Heart right ventricle (tissue), 16 donors: ENCODE data around the gene NDUFA8. TPM values are rescaled to one million over a fixed set of nuclear protein-coding genes. Genes with fewer than 3 reads are reported as not detected.

Experiments
- ATAC-seq, 8 donors: fragments of 200-7000 bp; cut with Tn5 transposase; one replicate each; pipeline ENCODE4 v1.9.1; 2020; ENCODE audit warnings: mild to moderate bottlenecking in 8 of 8, moderate library complexity in 8 of 8, moderate number of reproducible peaks in 1 of 8
- DNase-seq, 2 donors: peaks; one replicate each; pipeline ENCODE4 v3.0.0-alpha.2; 2020
- H3K27ac ChIP-seq, 10 donors: fragments of 200-600 bp; sonication (generic) in 2 of 10; one replicate each; pipeline versions ENCODE4 v1.5.0 to v1.8.0; 2020 to 2022; ENCODE audit warnings: mild to moderate bottlenecking in 3 of 10
- H3K27me3 ChIP-seq, 7 donors: fragments of 200-600 bp; one replicate each; pipeline ENCODE4 v1.8.0; 2021 to 2022; ENCODE audit warnings: mild to moderate bottlenecking in 2 of 7
- H3K36me3 ChIP-seq, 9 donors: fragments of 200-600 bp; sonication (generic) in 1 of 9; one replicate each; pipeline versions ENCODE4 v1.5.0 to v1.8.0; 2020 to 2022; ENCODE audit warnings: mild to moderate bottlenecking in 2 of 9
- H3K4me1 ChIP-seq, 9 donors: fragments of 200-600 bp; sonication (generic) in 1 of 9; one replicate each; pipeline versions ENCODE4 v1.5.0 to v1.8.0; 2020 to 2022; ENCODE audit warnings: mild to moderate bottlenecking in 4 of 9
- H3K4me3 ChIP-seq, 10 donors: fragments of 200-600 bp; sonication (generic) in 2 of 10; one replicate each; pipeline versions ENCODE4 v1.5.0 to v1.8.0; 2020 to 2022; ENCODE audit warnings: mild to moderate bottlenecking in 7 of 10, moderate library complexity in 2 of 10
- H3K9me3 ChIP-seq, 11 donors: fragments of 200-600 bp in 10 of 11; sonication (generic) in 2 of 11; one replicate each; pipeline versions ENCODE4 v1.5.0 to v1.8.0; 2013 to 2022; ENCODE audit warnings: mild to moderate bottlenecking in 2 of 11, control low read depth in 1 of 11, moderate library complexity in 1 of 11
- WGBS, 2 donors: extraction: QIAGEN DNeasy Blood & Tissue Kit; methylation state at CpG; one replicate each; pipeline ENCODE4 v1.1.7; 2013; ENCODE audit warnings: inconsistent platforms in 1 of 2; 5-methylcytosine and 5-hydroxymethylcytosine counted together
- intact Hi-C, 10 donors: fragments of 100-400 bp; cut with DNase I; formaldehyde crosslinking; loops; one replicate each; pipeline versions ENCODE4 v1.11.1 to v1.14.2; 2022
- polyA plus RNA-seq, 2 donors: library from polyadenylated mRNA; stranded (reverse); fragments of 200-250 nt; gene quantifications; one replicate each; pipeline ENCODE4 v1.2.3, GENCODE V29; 2013
- total RNA-seq, 10 donors: library from RNA; stranded (reverse); fragmentation: NEBNext Ultra II Directional in 3 of 10; extraction: Animal tissue kit (Norgen Biotek cat#: 25700) in 3 of 10; gene quantifications; one replicate each; pipeline versions ENCODE4 v1.2.1 to v1.2.4, GENCODE V29; 2021 to 2023
- TF ChIP-seq, protein P1 (sequence below), 9 donors: fragments of 200-600 bp; sonication (generic) in 2 of 9; IDR thresholded peaks; one replicate each; pipeline versions ENCODE4 v1.5.0 to v1.8.0; 2021 to 2022; ENCODE audit warnings: antibody characterized with exemption in 9 of 9, mild to moderate bottlenecking in 5 of 9, moderate library complexity in 1 of 9
- donor health status: Arrhythmogenic right ventricular cardiomyopathy.
- donor health status: ischemic (EF 13 %, LVEDD 7.1; RV severe dilation, severe dysfunction).
- donor health status: healthy with polysubstance abuse.
- donor health status: DM: no; HTN: yes; CAD: no.
- donor health status: DM: no; HTN: no; CAD: no.
- donor health status: ischemic (EF 25% LVEDD 6.9; RV normal size, moderate dysfunction).
- donor health status: ischemic (EF 25% LVEDD 5.7; RV mildly dilated, moderate dysfunction).
- donor health status: healthy.
- donor health status: DM: yes; HTN: yes; CAD: no.
- donor health status: Ischemic cardiomyopathy.
- donor health status: ischemic (EF 35%, LVEDD 5.7; RV mildly dilated, moderate dysfunction).
- donor health status: nonischemic (EF 11% LVEDD 7.7; RV severe dilation, severe dysfunction).
- donor health status: DM: yes; HTN: yes; CAD: no.
- donor health status: PGD.
- donor health status: ischemic (EF 29% LVEDD 5.4; RV normal size, mild dysfunction).
- donor health status: nonischemic (EF 23%, LVEDD 6.1; RV moderate dilation, normal function).

NDUFA8 gene
- total and polyA plus RNA-seq, 12 donors = 222 to 739 (median 313) TPM

DNA sequence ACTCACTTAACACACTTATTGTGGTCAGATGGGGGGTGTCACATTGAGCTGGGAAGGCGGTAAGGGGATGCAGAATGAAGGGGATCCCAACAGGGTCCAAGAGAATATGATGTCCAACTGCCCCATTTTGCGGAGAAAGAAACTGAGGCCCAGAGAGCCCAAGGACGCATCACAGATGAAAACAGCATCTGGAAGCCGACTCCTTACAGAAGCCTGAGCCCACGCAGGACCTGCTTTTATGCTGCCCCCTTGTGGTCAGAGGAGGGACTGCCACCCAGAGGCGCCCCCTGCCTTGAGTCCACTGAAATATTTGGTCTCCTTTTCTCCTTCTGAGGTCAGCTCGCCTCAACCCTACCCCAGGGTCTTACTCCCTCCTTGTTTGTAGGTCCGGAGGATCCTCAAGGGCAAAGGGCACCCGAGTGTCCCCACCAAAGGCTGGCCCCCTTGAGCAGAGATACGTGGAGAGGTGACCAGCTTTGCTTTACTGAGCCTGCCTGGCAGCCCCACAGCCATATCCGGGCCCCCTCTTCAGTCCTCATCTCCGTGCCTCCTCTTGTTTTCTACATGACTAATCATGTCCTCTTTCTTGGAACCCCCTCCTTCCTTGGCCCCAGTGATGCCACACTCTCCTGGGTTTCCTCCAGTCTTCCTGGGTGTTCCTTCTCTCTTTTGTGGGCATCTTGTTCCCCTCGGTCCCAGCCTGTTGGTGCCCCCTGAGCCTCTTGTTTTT, 36.5 kb downstream of the NDUFA8 start:
- DNase-seq = peak; percentile 65 to 71

DNA sequence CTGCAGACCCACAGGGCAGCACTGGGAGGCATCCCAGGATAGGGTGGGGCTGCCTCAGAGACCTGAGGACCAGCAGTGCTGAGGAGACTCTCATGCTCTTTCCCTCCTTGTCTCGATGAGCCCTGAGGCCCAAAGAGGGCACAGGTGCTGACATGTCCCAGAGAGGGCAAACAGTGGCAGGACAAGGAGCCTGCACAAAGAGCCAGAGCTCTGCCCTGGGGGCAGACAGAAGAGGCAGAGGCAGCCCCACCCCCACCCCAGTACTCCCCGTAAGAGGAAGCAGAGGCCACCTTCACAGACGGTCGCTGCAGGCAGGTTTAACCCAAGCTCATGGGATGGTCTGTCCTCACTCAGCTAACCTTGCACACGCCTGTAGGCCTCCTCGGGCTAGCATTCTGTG, 37.1 kb downstream of the NDUFA8 start:
- H3K4me3 ChIP-seq = no peak overlapping the region
- intact Hi-C loops = loop anchor here in 9 of 10 donors (2.0 to 10.0 kb wide), 6 partner anchors 22 to 692 kb away; partner anchors contain the start of genes MRRF (in 1 of the 9) and RBM18 (in 1 of the 9)
- H3K36me3 ChIP-seq = no peaks in the 10 kb centered on the region
- TF ChIP-seq, protein P1, sequence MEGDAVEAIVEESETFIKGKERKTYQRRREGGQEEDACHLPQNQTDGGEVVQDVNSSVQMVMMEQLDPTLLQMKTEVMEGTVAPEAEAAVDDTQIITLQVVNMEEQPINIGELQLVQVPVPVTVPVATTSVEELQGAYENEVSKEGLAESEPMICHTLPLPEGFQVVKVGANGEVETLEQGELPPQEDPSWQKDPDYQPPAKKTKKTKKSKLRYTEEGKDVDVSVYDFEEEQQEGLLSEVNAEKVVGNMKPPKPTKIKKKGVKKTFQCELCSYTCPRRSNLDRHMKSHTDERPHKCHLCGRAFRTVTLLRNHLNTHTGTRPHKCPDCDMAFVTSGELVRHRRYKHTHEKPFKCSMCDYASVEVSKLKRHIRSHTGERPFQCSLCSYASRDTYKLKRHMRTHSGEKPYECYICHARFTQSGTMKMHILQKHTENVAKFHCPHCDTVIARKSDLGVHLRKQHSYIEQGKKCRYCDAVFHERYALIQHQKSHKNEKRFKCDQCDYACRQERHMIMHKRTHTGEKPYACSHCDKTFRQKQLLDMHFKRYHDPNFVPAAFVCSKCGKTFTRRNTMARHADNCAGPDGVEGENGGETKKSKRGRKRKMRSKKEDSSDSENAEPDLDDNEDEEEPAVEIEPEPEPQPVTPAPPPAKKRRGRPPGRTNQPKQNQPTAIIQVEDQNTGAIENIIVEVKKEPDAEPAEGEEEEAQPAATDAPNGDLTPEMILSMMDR (IDR thresholded peaks at IDR 0.05) = no peak
- DNase-seq (no peak), ATAC-seq (no peak)
- WGBS, 2 donors = 54 to 59% methylated on average over 6 of the region's 6 CpGs
- H3K4me1 ChIP-seq = peaks cover 11 to 27% (median 19%) of the 10 kb centered on the region in 9 donors
- H3K27me3 ChIP-seq = peaks cover 0 to 29% (median 3%) of the 10 kb centered on the region in 7 donors
- no peaks in the 10 kb centered on the region for H3K9me3 ChIP-seq
- H3K27ac ChIP-seq = no peak overlapping the region

More for the DNA sequence above, 36.5 kb downstream of the NDUFA8 start:
- peaks cover 0 to 32% (median 3%) of the 10 kb centered on the region in 7 donors for H3K27me3 ChIP-seq
- H3K27ac ChIP-seq = no peak overlapping the region
- no peak overlapping the region for H3K4me3 ChIP-seq
- TF ChIP-seq, protein P1 (IDR thresholded peaks at IDR 0.05) = peak; percentile 91 to 99 (median 98)
- intact Hi-C loops = loop anchor here (1.0 to 10.0 kb wide), 8 partner anchors 22 to 692 kb away; partner anchors contain the start of genes MRRF (in 1 of the 10) and RBM18 (in 1 of the 10)
- peaks cover 11 to 33% (median 24%) of the 10 kb centered on the region in 9 donors for H3K4me1 ChIP-seq
- peak in 7 of 8 donors; percentile 20 to 54 (median 42) for ATAC-seq
- WGBS, 2 donors = 32 to 33% methylated on average over 13 of the region's 13 CpGs
- H3K9me3 ChIP-seq = no peaks in the 10 kb centered on the region
- H3K36me3 ChIP-seq = no peaks in the 10 kb centered on the region

DNA sequence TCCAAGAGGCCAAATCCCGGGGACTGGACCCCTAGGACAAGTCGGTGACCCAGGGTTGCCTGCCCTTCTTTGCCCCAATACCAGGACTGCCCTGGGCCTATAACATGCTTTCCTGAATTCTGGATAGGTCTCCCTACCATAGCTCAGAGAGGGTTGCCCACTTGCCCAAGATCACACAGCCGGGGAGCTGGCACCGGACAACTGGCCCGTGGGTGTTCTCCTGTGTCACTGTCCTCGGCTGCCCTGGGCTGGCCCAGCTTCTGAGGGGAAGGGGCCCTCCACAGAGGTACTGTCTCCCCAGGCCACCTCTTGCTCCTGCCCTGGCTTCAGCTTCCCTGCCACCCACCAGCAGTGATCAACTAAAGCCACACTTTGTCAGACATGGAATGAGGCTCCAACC, 37.6 kb downstream of the NDUFA8 start:
- intact Hi-C loops = loop anchor here in 9 of 10 donors (2.0 to 10.0 kb wide), 6 partner anchors 21 to 693 kb away; partner anchors contain the start of genes MRRF (in 1 of the 9) and RBM18 (in 1 of the 9)
- no peak overlapping the region for H3K27ac ChIP-seq
- 90 to 94% methylated on average over 6 of the region's 6 CpGs for WGBS, 2 donors
- TF ChIP-seq, protein P1 (IDR thresholded peaks at IDR 0.05) = no peak
- no peak for ATAC-seq
- no peaks in the 10 kb centered on the region for H3K36me3 ChIP-seq
- H3K4me3 ChIP-seq = no peak overlapping the region
- peaks cover 0 to 24% (median 3%) of the 10 kb centered on the region in 7 donors for H3K27me3 ChIP-seq
- no peak for DNase-seq
- peaks cover 11 to 22% (median 16%) of the 10 kb centered on the region in 9 donors for H3K4me1 ChIP-seq
- no peaks in the 10 kb centered on the region for H3K9me3 ChIP-seq

DNA sequence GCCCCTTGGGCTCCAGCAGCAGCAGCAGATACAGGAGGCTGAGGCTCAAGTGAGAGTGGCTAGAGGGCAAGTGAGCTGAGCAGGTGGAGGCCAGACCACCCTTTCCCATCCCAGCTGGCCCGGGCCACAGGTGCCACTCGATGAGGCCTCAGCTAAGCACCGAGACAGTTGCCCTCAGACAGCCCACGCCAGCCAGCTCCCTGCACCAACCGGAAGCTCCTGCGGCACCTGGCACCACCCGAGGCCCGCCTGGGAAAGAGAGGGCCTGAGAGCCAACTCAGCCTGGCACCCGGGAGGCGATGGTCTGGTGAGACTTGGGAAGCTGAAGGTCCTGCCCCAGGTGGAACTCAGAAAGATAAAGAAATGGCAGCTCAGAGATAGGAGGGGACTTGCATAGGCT, 38.2 kb downstream of the NDUFA8 start:
- Histone ChIP-seq H3K4me1 (peaks cover 8 to 16% (median 11%) of the 10 kb centered on the region in 9 donors), H3K27ac (no peak overlapping the region), H3K27me3 (peaks cover 0 to 18% (median 3%) of the 10 kb centered on the region in 7 donors), H3K36me3 (no peaks in the 10 kb centered on the region), H3K4me3 (no peak overlapping the region), H3K9me3 (no peaks in the 10 kb centered on the region)
- DNase-seq (no peak), ATAC-seq (no peak)
- 93 to 94% methylated on average over 10 of the region's 10 CpGs for WGBS, 2 donors
- TF ChIP-seq, protein P1 (IDR thresholded peaks at IDR 0.05) = no peak
- intact Hi-C loops = loop anchor here in 8 of 10 donors (5.0 to 10.0 kb wide), 4 partner anchors 143 to 693 kb away; partner anchors contain the start of genes MRRF (in 1 of the 8) and RBM18 (in 1 of the 8)
